Kidney epithelial cell (primary cell): ENCODE results near the gene RNF217. TPM values are rescaled to one million over a fixed set of nuclear protein-coding genes. Genes with fewer than 3 reads are reported as not detected.
A peak's percentile ranks its signal among the peaks of the same experiment; 100 is the strongest.

ENCODE experiments used
- DNase-seq: peaks from one replicate; pipeline ENCODE4 v3.0.0-alpha.2; 2010; ENCODE audit warnings: low read depth
- H3K27me3 ChIP-seq: 2 replicates; pipeline ENCODE4 v1.6.0; 2011; ENCODE audit warnings: low read length; ENCODE audit not compliant: control insufficient read depth, insufficient read depth
- H3K36me3 ChIP-seq: 2 replicates; pipeline ENCODE4 v1.5.1; 2011; ENCODE audit warnings: low read length; ENCODE audit not compliant: control insufficient read depth, insufficient read depth
- H3K4me3 ChIP-seq: 2 replicates; pipeline ENCODE4 v1.5.1; 2011; ENCODE audit warnings: low read depth, mild to moderate bottlenecking, control low read depth, low read length
- CTCF ChIP-seq: IDR thresholded peaks from 2 replicates; pipeline ENCODE4 v1.5.1; 2011; ENCODE audit warnings: mild to moderate bottlenecking, moderate library complexity, low read length, control low read depth, inconsistent platforms; ENCODE audit not compliant: insufficient read depth, poor library complexity, severe bottlenecking
- total RNA-seq: library from RNA; depleted of rRNA; stranded (reverse); fragments of >200 nt; gene quantifications from 2 replicates; pipeline ENCODE4 v1.2.3, GENCODE V29; 2015

RNF217 gene
- total RNA-seq, 1 donor from 2014 or later, result 22.1 TPM

- DNase-seq, result no peak
- Histone ChIP-seq H3K4me3 (no peak overlapping the region), H3K36me3 (no peaks in the 10 kb centered on the region), H3K27me3 (no peaks in the 10 kb centered on the region)
- TF ChIP-seq CTCF, result no peak
Measured at GRCh38 chr6:125098253-125098652, 136.0 kb downstream of the RNF217 start.

GRCh38 chr6:125099211-125100073, 137.2 kb downstream of the RNF217 start:
- no peak for TF ChIP-seq CTCF
- no peak for DNase-seq
- Histone ChIP-seq H3K36me3 (no peaks in the 10 kb centered on the region), H3K27me3 (no peaks in the 10 kb centered on the region), H3K4me3 (peak overlapping the region; percentile 67)

- Histone ChIP-seq H3K4me3 (peak overlapping the region; percentile 67), H3K36me3 (no peaks in the 10 kb centered on the region), H3K27me3 (no peaks in the 10 kb centered on the region)
- TF ChIP-seq CTCF, result no peak
- no peak for DNase-seq
Measured at GRCh38 chr6:125100074-125100652, 137.9 kb downstream of the RNF217 start.

GRCh38 chr6:125101128-125101527, 138.9 kb downstream of the RNF217 start:
- Histone ChIP-seq H3K36me3 (no peaks in the 10 kb centered on the region), H3K4me3 (no peak overlapping the region), H3K27me3 (no peaks in the 10 kb centered on the region)
- DNase-seq, result no peak
- TF ChIP-seq CTCF, result no peak

GRCh38 chr6:125101631-125102030, 139.4 kb downstream of the RNF217 start:
- Histone ChIP-seq H3K27me3 (no peaks in the 10 kb centered on the region), H3K4me3 (no peak overlapping the region), H3K36me3 (no peaks in the 10 kb centered on the region)
- no peak for TF ChIP-seq CTCF
- no peak for DNase-seq
